GM19467 (cell line): Measurements from ENCODE around the gene CDKAL1.

Experiments
- ATAC-seq: cut with Tn5 transposase; IDR thresholded peaks from one replicate; pipeline ENCODE4 v1.9.1; 2021; ENCODE audit warnings: mild to moderate bottlenecking, moderate library complexity; ENCODE audit not compliant: unreplicated experiment

The CDKAL1 gene

GRCh38 chr6:20868397-20869096 lies 334.3 kb downstream of the CDKAL1 start:
- ATAC-seq, result no peak

- ATAC-seq, result no peak
Observed at GRCh38 chr6:20870021-20870420, 335.8 kb downstream of the CDKAL1 start.

- no peak for ATAC-seq
Observed at GRCh38 chr6:20870493-20870892, 336.2 kb downstream of the CDKAL1 start.

- ATAC-seq, result no peak
Observed at GRCh38 chr6:20873425-20874190, 339.4 kb downstream of the CDKAL1 start.

GRCh38 chr6:20875369-20875963 lies 341.2 kb downstream of the CDKAL1 start:
- ATAC-seq, result no peak

- no peak for ATAC-seq
Observed at GRCh38 chr6:20876036-20876435, 341.8 kb downstream of the CDKAL1 start.

DNA sequence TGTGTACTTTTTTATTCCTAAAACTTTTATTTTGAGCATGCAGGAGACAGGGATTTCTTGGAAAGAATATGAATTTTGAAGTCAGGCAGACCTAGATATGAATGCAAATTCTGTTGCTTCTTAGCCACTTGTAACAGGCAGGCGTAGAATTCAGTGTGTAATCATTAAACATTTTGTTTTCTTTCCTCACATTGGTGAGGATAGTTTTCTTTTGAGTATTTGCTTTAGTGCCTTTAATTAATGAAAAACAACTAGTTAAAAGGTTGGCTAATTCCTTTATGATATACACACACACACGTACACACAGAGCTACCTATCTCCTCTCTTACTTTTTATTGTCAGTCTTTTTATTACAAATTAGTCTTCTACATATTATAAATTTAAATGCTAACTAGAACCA lies 342.3 kb downstream of the CDKAL1 start:
- ATAC-seq, result no peak

- ATAC-seq, result peak; percentile 95
Observed at GRCh38 chr6:20877008-20877937, 343.0 kb downstream of the CDKAL1 start.

- no peak for ATAC-seq
Observed at GRCh38 chr6:20879121-20879520, 344.9 kb downstream of the CDKAL1 start.

DNA sequence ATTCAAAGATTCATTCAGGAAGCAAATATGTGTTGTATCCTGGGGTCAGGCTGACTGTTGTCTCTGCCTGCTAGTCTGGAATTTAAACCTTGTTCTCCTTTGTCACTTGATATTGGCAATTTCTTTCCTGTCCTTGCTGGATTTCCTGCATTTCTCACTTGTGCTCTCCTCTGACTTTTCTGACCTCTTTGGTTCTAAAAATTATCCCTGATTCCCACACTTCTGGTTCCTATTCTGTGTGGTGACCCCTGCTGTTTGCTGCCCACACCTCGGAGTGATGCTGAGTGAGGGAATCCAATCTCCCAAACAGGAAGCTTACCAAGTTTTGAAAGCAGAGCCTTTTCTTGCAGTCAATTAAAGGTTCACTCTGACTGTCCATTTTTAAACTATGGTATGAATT lies 345.3 kb downstream of the CDKAL1 start:
- no peak for ATAC-seq

DNA sequence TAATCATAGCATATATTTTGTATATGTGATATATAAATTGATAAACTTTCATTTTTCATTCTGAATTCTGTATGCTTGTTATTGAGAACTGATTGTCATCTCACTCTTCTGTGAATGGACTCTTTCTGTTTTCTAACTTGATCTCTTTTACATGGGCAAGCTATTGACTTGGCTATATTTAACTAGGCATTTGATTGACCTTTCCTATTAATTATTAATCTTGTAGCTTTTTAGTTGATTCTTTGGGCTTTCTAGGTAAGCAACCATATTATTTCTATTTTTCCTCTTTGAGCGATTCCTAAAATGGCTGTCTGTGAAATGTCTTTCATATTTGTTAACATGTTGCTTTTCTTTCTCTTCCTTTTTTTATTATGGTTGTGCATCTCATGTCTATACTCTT lies 347.1 kb downstream of the CDKAL1 start:
- no peak for ATAC-seq

GRCh38 chr6:20882014-20882413 lies 347.8 kb downstream of the CDKAL1 start:
- no peak for ATAC-seq

DNA sequence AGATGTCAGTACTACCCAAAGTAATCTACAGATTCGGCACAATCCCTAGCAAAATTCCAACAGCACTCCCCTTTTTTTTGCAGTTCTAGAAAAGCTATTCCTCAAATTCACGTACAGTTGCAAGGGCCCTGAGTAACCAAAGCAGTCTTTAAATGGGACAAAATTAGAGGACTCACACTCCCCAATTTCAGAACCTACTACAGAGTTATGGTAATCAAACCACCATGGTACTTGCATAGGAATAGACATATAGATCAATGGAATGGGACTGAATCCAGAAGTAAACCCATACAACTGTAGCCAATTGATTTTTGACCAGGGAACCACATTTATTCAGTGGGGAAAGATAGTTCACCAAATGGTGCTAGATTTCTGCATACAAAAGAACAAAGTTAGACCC lies 350.8 kb downstream of the CDKAL1 start:
- ATAC-seq, result no peak

- ATAC-seq, result no peak
Observed at GRCh38 chr6:20891161-20891560, 356.9 kb downstream of the CDKAL1 start.

DNA sequence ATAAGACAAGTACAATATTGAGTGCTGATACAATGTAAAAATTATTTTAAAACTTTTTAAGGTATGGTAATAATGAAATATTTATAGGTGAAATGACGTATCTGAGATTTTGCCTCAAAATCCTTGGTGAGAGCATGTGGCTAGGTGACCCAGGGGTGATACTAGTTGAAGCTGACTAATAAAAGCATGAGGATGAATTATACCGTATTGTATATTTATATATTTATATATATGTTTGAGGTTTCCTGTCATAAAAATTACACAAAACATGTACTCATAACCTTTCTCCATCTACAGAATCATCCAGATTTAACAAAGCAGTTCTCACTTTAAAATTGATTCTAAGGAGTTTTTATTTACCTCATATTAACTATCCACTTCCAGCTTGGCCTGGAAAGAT lies 358.1 kb downstream of the CDKAL1 start:
- no peak for ATAC-seq

DNA sequence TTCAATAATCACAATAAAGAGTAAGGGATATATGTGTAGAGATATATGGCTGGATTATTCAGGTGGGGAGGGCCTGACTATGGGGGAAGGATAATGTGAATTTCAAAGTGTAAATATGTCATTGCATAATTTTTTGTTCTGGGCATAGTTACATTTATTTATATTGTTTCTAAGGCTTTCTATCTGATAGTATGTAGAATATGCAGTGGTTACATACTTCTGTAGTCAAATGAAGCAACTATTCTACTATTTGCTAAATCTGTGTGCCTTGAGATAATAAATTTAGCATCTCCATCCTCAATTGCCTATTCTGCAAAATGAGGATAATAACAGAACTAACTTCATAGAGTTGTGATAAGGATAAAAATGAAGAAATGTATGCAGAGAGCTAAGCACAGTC lies 359.2 kb downstream of the CDKAL1 start:
- ATAC-seq, result no peak

GRCh38 chr6:20900389-20901160 lies 366.3 kb downstream of the CDKAL1 start:
- ATAC-seq, result peak; percentile 92

DNA sequence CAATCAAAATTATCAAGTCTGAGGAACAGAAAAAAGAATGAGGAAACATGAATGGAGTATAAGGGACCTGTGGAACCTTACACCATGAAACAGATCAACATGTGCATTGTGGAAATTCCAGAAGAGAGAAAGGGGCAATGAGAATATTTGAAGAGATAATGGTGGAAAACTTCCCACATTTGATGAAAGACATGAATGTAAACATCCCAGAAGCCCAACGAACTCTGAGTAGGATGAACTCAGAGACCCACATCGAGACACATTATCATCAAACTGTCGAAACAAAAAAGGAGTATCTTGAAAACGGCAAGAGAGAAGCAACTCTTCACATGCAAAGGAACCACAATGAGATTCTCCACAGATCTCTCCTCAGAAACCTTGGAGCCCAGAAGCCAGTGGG lies 371.1 kb downstream of the CDKAL1 start:
- ATAC-seq, result no peak

- ATAC-seq, result no peak
Observed at GRCh38 chr6:20906945-20907344, 372.7 kb downstream of the CDKAL1 start.

- ATAC-seq, result no peak
Observed at GRCh38 chr6:20907486-20908071, 373.3 kb downstream of the CDKAL1 start.
